ENCODE results near the gene MAGI2.

MAGI2 gene

GRCh38 chr7:78111386-78111785 is 1342.1 kb downstream of the MAGI2 start:
- no peak for DNase-seq

- no peak for DNase-seq
These were observed 1350.0 kb downstream of the MAGI2 start for GRCh38 chr7:78103475-78103874.

GRCh38 chr7:78101076-78101475 is 1352.4 kb downstream of the MAGI2 start:
- no peak for DNase-seq

- no peak for DNase-seq
These were observed 1353.6 kb downstream of the MAGI2 start for GRCh38 chr7:78099715-78100394.

GRCh38 chr7:78095549-78095948 is 1357.9 kb downstream of the MAGI2 start:
- no peak for DNase-seq

- DNase-seq, result no peak
These were observed 1361.1 kb downstream of the MAGI2 start for GRCh38 chr7:78092331-78092730.

GRCh38 chr7:78090616-78091015 is 1362.9 kb downstream of the MAGI2 start:
- DNase-seq, result no peak

GRCh38 chr7:78083476-78084120 is 1369.9 kb downstream of the MAGI2 start:
- no peak for DNase-seq

GRCh38 chr7:78082556-78082955 is 1370.9 kb downstream of the MAGI2 start:
- no peak for DNase-seq

GRCh38 chr7:78081888-78082287 is 1371.6 kb downstream of the MAGI2 start:
- DNase-seq, result no peak

GRCh38 chr7:78081344-78081743 is 1372.1 kb downstream of the MAGI2 start:
- DNase-seq, result no peak

- no peak for DNase-seq
These were observed 1372.7 kb downstream of the MAGI2 start for GRCh38 chr7:78080811-78081210.

GRCh38 chr7:78080241-78080640 is 1373.2 kb downstream of the MAGI2 start:
- no peak for DNase-seq

GRCh38 chr7:78074713-78075112 is 1378.8 kb downstream of the MAGI2 start:
- DNase-seq, result no peak

- DNase-seq, result no peak
These were observed 1379.7 kb downstream of the MAGI2 start for GRCh38 chr7:78073609-78074382.

- DNase-seq, result no peak
These were observed 1381.3 kb downstream of the MAGI2 start for GRCh38 chr7:78072201-78072590.

- DNase-seq, result no peak
These were observed 1381.8 kb downstream of the MAGI2 start for GRCh38 chr7:78071491-78072200.

GRCh38 chr7:78066599-78066998 is 1386.9 kb downstream of the MAGI2 start:
- no peak for DNase-seq

GRCh38 chr7:78063758-78064157 is 1389.7 kb downstream of the MAGI2 start:
- no peak for DNase-seq

- DNase-seq, result no peak
These were observed 1391.3 kb downstream of the MAGI2 start for GRCh38 chr7:78062214-78062613.

- DNase-seq, result no peak
These were observed 1395.9 kb downstream of the MAGI2 start for GRCh38 chr7:78057571-78057970.

- DNase-seq, result no peak
These were observed 1397.9 kb downstream of the MAGI2 start for GRCh38 chr7:78055599-78055998.

- DNase-seq, result no peak
These were observed 1398.4 kb downstream of the MAGI2 start for GRCh38 chr7:78055001-78055573.
